NCI-H82 (cell line): ENCODE measurements around the gene FCGR2B.
"Not testable (repeated sequence)": the region's sequence is repeated elsewhere in the genome, so short reads cannot be mapped to it uniquely, and the experiment has no call there.

Experiments
- DNase-seq: peaks from one replicate; lab custom pipeline; 2025; lab: John Stamatoyannopoulos, UW

FCGR2B gene

GRCh38 chr1:161706113-161706481 is 43.2 kb downstream of the FCGR2B start:
- DNase-seq, result no peak

GRCh38 chr1:161706482-161707347 is 43.8 kb downstream of the FCGR2B start, which contains the start of gene FCRLA:
Gene FCRLA (plus strand): TSS chr1:161707229. CDS start chr1:161707265, 36 bp downstream.
- DNase-seq, result no peak

GRCh38 chr1:161707503-161707902 is 44.6 kb downstream of the FCGR2B start:
- DNase-seq, result no peak

- no peak for DNase-seq
These were observed 46.4 kb downstream of the FCGR2B start for GRCh38 chr1:161709373-161709772.

GRCh38 chr1:161710560-161710959 is 47.6 kb downstream of the FCGR2B start:
- no peak for DNase-seq

GRCh38 chr1:161718559-161719324 is 55.8 kb downstream of the FCGR2B start:
- no peak for DNase-seq

GRCh38 chr1:161719325-161719611 is 56.3 kb downstream of the FCGR2B start:
- DNase-seq, result no peak

GRCh38 chr1:161720422-161720821 is 57.5 kb downstream of the FCGR2B start:
- no peak for DNase-seq

GRCh38 chr1:161720956-161721737 is 58.2 kb downstream of the FCGR2B start, which contains the start of gene FCRLB:
Gene FCRLB (plus strand): TSS chr1:161721544. CDS start chr1:161722673, 1,129 bp downstream.
- DNase-seq, result no peak

GRCh38 chr1:161721738-161722343 is 58.9 kb downstream of the FCGR2B start:
- DNase-seq, result no peak

- DNase-seq, result no peak
These were observed 59.5 kb downstream of the FCGR2B start for GRCh38 chr1:161722406-161722805.

- DNase-seq, result no peak
These were observed 60.7 kb downstream of the FCGR2B start for GRCh38 chr1:161723459-161724141.

- not testable (repeated sequence) for DNase-seq
These were observed 62.4 kb downstream of the FCGR2B start for GRCh38 chr1:161725258-161725907.

- DNase-seq, result peak; percentile 83
These were observed 63.0 kb downstream of the FCGR2B start for GRCh38 chr1:161725908-161726472.

- peak; percentile 96 for DNase-seq
These were observed 63.7 kb downstream of the FCGR2B start for GRCh38 chr1:161726473-161727255.

GRCh38 chr1:161727256-161727924 is 64.4 kb downstream of the FCGR2B start:
- DNase-seq, result peak; percentile 66
